ENCODE results near the gene MEIOSIN. TPM values are rescaled to one million over a fixed set of nuclear protein-coding genes. Genes with fewer than 3 reads are reported as not detected.

Gene MEIOSIN
- total and polyA plus RNA-seq, 9 of the 15 experiments (the other 6 are each of a cell fraction or from before 2014, with no cell fraction given) = 0.06 to 2.0 (median 0.76) TPM

GRCh38 chr19:45768984-45769782 is 35.9 kb downstream of the MEIOSIN start, which contains the start of gene SIX5 (continued):
- TF ChIP-seq MGA (IDR thresholded peaks at IDR 0.05) = peak; percentile 30; the same call in 1 of the 2 replicates
- no peak for TF ChIP-seq FOXP4 (CRISPR knock-in tag; IDR thresholded peaks at IDR 0.05; ENCODE audit: borderline replicate concordance)
- TF ChIP-seq PHB (CRISPR knock-in tag; IDR thresholded peaks at IDR 0.05) = no peak
- peak; percentile 98 for TF ChIP-seq SP1 (CRISPR knock-in tag; IDR thresholded peaks at IDR 0.05)
- peak; percentile 93 for TF ChIP-seq HNRNPL (IDR thresholded peaks at IDR 0.05; ENCODE audit: low read depth, low read length)
- no peak for TF ChIP-seq ZNF668 (CRISPR knock-in tag; IDR thresholded peaks at IDR 0.05)
- peak; percentile 42; the same call in 1 of the 2 replicates for TF ChIP-seq SMARCE1 (IDR thresholded peaks at IDR 0.05)
- no peak for TF ChIP-seq ZNF449 (CRISPR knock-in tag; IDR thresholded peaks at IDR 0.05)
- peak in 1 of 2 experiments; percentile 73; a peak in 3 of 4 replicates for TF ChIP-seq ARNT (IDR thresholded peaks at IDR 0.05)
- TF ChIP-seq ZZZ3 (IDR thresholded peaks at IDR 0.05) = no peak
